Osteoblast (primary cell): ENCODE measurements around the gene ZIC5. TPM values are rescaled to one million over a fixed set of nuclear protein-coding genes. Genes with fewer than 3 reads are reported as not detected.

Experiments
- DNase-seq: peaks from one replicate; pipeline ENCODE4 v3.0.0; 2011; ENCODE audit warnings: low spot score, mixed read lengths; ENCODE audit not compliant: insufficient read length; ENCODE audit errors: missing footprints
- H2AFZ ChIP-seq: 2 replicates; pipeline ENCODE4 v1.6.0; 2011; ENCODE audit warnings: mild to moderate bottlenecking, low read length
- H3K27ac ChIP-seq: 2 replicates; pipeline ENCODE4 v1.5.1; 2011; ENCODE audit warnings: mild to moderate bottlenecking, low read depth, low read length, moderate library complexity
- H3K27me3 ChIP-seq: 2 replicates; pipeline ENCODE4 v1.6.0; 2012; ENCODE audit warnings: mild to moderate bottlenecking, control low read depth, inconsistent platforms, low read length, moderate library complexity; ENCODE audit not compliant: insufficient read depth
- H3K36me3 ChIP-seq: 2 replicates; pipeline ENCODE4 v1.5.1; 2011; ENCODE audit warnings: mild to moderate bottlenecking, low read length, control low read depth, moderate library complexity; ENCODE audit not compliant: insufficient read depth
- H3K4me1 ChIP-seq: 2 replicates; pipeline ENCODE4 v1.5.1; 2011; ENCODE audit warnings: mild to moderate bottlenecking, low read length, control low read depth, moderate library complexity; ENCODE audit not compliant: insufficient read depth
- H3K4me2 ChIP-seq: 2 replicates; pipeline ENCODE4 v1.6.0; 2011; ENCODE audit warnings: mild to moderate bottlenecking, low read length; ENCODE audit not compliant: insufficient read depth
- H3K4me3 ChIP-seq: fragments of 200-600 bp; sonication (generic); 3 replicates; pipeline ENCODE4 v1.5.1; 2012; ENCODE audit warnings: mild to moderate bottlenecking, low read length, inconsistent platforms; ENCODE audit not compliant: insufficient read depth
- H3K79me2 ChIP-seq: 2 replicates; pipeline ENCODE4 v1.6.0; 2012; ENCODE audit warnings: mild to moderate bottlenecking, low read length, control low read depth, inconsistent platforms; ENCODE audit not compliant: insufficient read depth
- H3K9me3 ChIP-seq: 2 replicates; pipeline ENCODE4 v1.5.1; 2011; ENCODE audit warnings: low read depth, low read length, control low read depth
- H4K20me1 ChIP-seq: 2 replicates; pipeline ENCODE4 v1.6.0; 2012; ENCODE audit warnings: mild to moderate bottlenecking, low read length, control low read depth; ENCODE audit not compliant: insufficient read depth
- total RNA-seq: library from RNA; depleted of rRNA; stranded (reverse); fragments of >200 nt; gene quantifications from 2 replicates; pipeline ENCODE4 v1.2.3, GENCODE V29; 2012
- TF ChIP-seq, protein P1 (sequence below): IDR thresholded peaks from 2 replicates; pipeline ENCODE4 v1.5.1; 2011; ENCODE audit warnings: mild to moderate bottlenecking, low read depth, low read length, moderate library complexity; ENCODE audit errors: extremely low read depth

ZIC5 gene
- total RNA-seq, 1 donor, result not detected

DNA sequence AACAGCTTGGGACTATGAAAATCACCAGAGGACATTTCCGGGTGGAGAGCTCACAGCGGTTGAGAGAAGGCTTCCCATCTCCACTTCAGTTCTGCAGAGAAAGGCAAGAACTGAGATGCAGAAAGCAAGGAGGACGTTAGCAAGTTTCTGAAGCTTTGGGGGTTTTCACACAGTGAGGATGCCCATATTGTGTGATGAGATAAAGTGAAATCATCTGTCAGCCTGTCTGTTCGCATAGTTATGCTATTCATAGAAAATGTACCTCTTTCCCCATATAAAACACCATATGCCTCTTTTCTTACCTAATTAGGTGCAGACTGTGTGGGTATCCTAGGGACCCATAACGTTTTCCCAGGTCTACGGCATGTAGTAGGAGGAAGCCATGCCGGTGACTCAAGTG lies 27.5 kb downstream of the ZIC5 start:
- Histone ChIP-seq H3K27me3 (peaks cover 14% of the 10 kb centered on the region), H3K9me3 (no peaks in the 10 kb centered on the region), H3K4me2 (no peak overlapping the region), H3K36me3 (no peaks in the 10 kb centered on the region), H3K4me1 (no peaks in the 10 kb centered on the region), H3K79me2 (no peaks in the 10 kb centered on the region), H3K4me3 (no peak overlapping the region), H3K27ac (no peak overlapping the region), H2AFZ (no peak overlapping the region), H4K20me1 (no peaks in the 10 kb centered on the region)
- DNase-seq, result no peak
- TF ChIP-seq, protein P1, sequence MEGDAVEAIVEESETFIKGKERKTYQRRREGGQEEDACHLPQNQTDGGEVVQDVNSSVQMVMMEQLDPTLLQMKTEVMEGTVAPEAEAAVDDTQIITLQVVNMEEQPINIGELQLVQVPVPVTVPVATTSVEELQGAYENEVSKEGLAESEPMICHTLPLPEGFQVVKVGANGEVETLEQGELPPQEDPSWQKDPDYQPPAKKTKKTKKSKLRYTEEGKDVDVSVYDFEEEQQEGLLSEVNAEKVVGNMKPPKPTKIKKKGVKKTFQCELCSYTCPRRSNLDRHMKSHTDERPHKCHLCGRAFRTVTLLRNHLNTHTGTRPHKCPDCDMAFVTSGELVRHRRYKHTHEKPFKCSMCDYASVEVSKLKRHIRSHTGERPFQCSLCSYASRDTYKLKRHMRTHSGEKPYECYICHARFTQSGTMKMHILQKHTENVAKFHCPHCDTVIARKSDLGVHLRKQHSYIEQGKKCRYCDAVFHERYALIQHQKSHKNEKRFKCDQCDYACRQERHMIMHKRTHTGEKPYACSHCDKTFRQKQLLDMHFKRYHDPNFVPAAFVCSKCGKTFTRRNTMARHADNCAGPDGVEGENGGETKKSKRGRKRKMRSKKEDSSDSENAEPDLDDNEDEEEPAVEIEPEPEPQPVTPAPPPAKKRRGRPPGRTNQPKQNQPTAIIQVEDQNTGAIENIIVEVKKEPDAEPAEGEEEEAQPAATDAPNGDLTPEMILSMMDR, result no peak

DNA sequence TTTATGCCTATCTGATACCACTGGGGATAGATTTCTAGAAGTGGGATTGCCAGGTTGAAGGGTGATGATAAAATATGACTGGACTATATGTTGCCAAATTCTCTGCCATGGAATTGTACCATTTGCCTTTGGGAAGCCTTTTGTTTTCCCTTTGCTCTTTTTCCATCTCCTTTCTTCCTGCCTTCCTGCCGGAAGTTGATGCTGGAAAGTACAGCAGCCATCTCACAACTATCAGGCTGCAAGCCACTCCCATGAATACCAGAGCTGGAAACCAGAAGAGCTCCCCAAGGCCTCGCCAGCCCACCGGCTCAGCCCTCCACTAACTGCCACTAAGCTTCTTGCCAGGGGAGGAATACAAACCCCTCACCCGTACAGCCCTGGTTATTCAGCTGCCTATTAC lies 29.7 kb downstream of the ZIC5 start:
- no peaks in the 10 kb centered on the region for H3K79me2 ChIP-seq
- H3K4me2 ChIP-seq, result no peak overlapping the region
- no peak for DNase-seq
- TF ChIP-seq, protein P1, result no peak
- H3K27ac ChIP-seq, result no peak overlapping the region
- H3K36me3 ChIP-seq, result no peaks in the 10 kb centered on the region
- H3K4me3 ChIP-seq, result no peak overlapping the region
- H4K20me1 ChIP-seq, result no peaks in the 10 kb centered on the region
- no peaks in the 10 kb centered on the region for H3K4me1 ChIP-seq
- H3K9me3 ChIP-seq, result no peaks in the 10 kb centered on the region
- no peak overlapping the region for H2AFZ ChIP-seq
- peaks cover 5% of the 10 kb centered on the region for H3K27me3 ChIP-seq

DNA sequence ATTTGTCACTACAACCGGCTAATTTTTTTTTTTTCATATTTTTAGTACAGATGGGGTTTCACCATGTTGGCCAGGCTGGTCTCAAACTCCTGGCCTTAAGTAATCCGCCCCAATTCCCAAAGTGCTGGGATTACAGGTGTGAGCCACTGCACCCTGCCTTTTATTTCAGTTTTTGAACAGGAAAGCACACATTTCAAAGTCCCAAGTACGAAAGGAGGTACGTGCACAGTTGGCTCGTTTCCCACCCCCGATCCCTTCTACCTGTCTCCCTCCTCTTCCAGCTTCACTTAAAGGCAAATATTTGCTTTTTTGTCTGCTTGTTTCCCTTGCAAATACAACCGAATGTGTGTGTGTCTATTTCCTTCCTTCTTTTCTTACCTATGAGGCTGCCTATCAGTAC lies 30.5 kb downstream of the ZIC5 start:
- Histone ChIP-seq H3K27ac (no peak overlapping the region), H3K4me2 (no peak overlapping the region), H3K4me1 (no peaks in the 10 kb centered on the region), H4K20me1 (no peaks in the 10 kb centered on the region), H2AFZ (no peak overlapping the region), H3K79me2 (no peaks in the 10 kb centered on the region), H3K9me3 (no peaks in the 10 kb centered on the region), H3K27me3 (peaks cover 5% of the 10 kb centered on the region), H3K4me3 (no peak overlapping the region), H3K36me3 (no peaks in the 10 kb centered on the region)
- no peak for DNase-seq
- TF ChIP-seq, protein P1, result no peak

DNA sequence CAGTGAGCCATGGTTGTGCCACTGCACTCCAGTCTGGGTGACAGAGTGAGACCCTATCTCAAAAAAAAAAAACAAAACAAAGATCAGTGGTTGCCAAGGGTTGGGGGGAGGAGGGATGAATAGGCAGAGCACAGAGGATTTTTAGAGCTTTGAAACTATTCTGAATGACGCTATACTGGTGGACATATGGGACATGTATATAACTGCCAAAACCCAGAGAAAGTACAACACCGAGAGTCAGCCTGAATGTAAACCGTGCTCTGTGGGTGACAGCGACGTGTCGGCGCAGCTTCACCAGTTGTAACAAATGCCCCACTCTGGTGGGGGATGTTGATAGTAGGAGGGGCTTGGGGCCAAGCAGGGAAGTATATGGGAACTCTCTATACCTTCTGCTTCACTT lies 32.9 kb downstream of the ZIC5 start:
- Histone ChIP-seq H4K20me1 (no peaks in the 10 kb centered on the region), H3K36me3 (no peaks in the 10 kb centered on the region), H3K4me2 (no peak overlapping the region), H3K79me2 (no peaks in the 10 kb centered on the region), H3K4me1 (no peaks in the 10 kb centered on the region), H3K9me3 (no peaks in the 10 kb centered on the region), H3K27ac (no peak overlapping the region), H3K4me3 (no peak overlapping the region), H2AFZ (no peak overlapping the region), H3K27me3 (peaks cover 9% of the 10 kb centered on the region)
- DNase-seq, result no peak
- TF ChIP-seq, protein P1, result no peak
